OCI-LY7 (cell line): ENCODE results near the gene ZSWIM1.

Experiments used
- CTCF ChIP-seq: fragments of 200-600 bp; sonication (generic); conservative IDR thresholded peaks from 2 replicates; pipeline ENCODE4 v1.5.1; 2014; ENCODE audit warnings: mild to moderate bottlenecking, antibody characterized with exemption, low read length, moderate library complexity, mixed read lengths
- EZH2phosphoT487 ChIP-seq: fragments of 200-600 bp; sonication (generic); IDR thresholded peaks from 2 replicates; pipeline ENCODE4 v1.6.1; 2018; ENCODE audit warnings: low read depth, borderline replicate concordance, mild to moderate bottlenecking, mixed run types, antibody characterized with exemption, low read length, moderate library complexity, mixed read lengths

GRCh38 chr20:45926731-45927070, 45.7 kb downstream of the ZSWIM1 start:
- TF ChIP-seq CTCF (no peak), EZH2phosphoT487 (no peak)
